Activated T-helper 1 cell treated with anti-CD3 and anti-CD28 coated beads, Interleukin-12 subunit alpha, Interleukin-12 subunit beta, Interleukin-2, Interleukin-4 antibody, amounts not matched to agents 30 ng/mL and 10 ng/mL and 1 ng/mL, durations not matched to agents 14 hours and 24 hours and 36 hours (primary cell): ENCODE data around the gene C16orf74. TPM values are rescaled to one million over a fixed set of nuclear protein-coding genes. Genes with fewer than 3 reads are reported as not detected.
A peak's percentile ranks its signal among the peaks of the same experiment; 100 is the strongest.

ENCODE experiments used
- DNase-seq: peaks from one replicate; pipeline ENCODE4 v3.0.0; 2021; ENCODE audit warnings: low spot score
- H3K27ac Mint-ChIP-seq: one replicate; pipeline ENCODE4 v1.8.0; 2021; ENCODE audit warnings: mild to moderate bottlenecking, mixed read lengths
- H3K27me3 Mint-ChIP-seq: one replicate; pipeline ENCODE4 v1.8.0; 2022; ENCODE audit warnings: mild to moderate bottlenecking, moderate library complexity, mixed read lengths; ENCODE audit not compliant: insufficient read depth
- H3K36me3 Mint-ChIP-seq: one replicate; pipeline ENCODE4 v1.8.0; 2021; ENCODE audit warnings: low read depth, mixed read lengths
- H3K4me1 Mint-ChIP-seq: one replicate; pipeline ENCODE4 v1.8.0; 2021; ENCODE audit warnings: low read depth, mixed read lengths
- H3K4me3 Mint-ChIP-seq: one replicate; pipeline ENCODE4 v1.8.0; 2021; ENCODE audit warnings: mild to moderate bottlenecking, moderate library complexity, mixed read lengths
- H3K9me3 Mint-ChIP-seq: one replicate; pipeline ENCODE4 v1.8.0; 2021; ENCODE audit warnings: mixed read lengths
- intact Hi-C: fragments of 100-400 bp; cut with micrococcal nuclease; formaldehyde crosslinking; loops from one replicate; pipeline ENCODE4 v1.15.1; 2024
- total RNA-seq: library from RNA; stranded (reverse); gene quantifications from 2 replicates; pipeline ENCODE4 v1.2.3, GENCODE V29; 2022

The C16orf74 gene
- total RNA-seq, 1 donor from 2014 or later: not detected

DNA sequence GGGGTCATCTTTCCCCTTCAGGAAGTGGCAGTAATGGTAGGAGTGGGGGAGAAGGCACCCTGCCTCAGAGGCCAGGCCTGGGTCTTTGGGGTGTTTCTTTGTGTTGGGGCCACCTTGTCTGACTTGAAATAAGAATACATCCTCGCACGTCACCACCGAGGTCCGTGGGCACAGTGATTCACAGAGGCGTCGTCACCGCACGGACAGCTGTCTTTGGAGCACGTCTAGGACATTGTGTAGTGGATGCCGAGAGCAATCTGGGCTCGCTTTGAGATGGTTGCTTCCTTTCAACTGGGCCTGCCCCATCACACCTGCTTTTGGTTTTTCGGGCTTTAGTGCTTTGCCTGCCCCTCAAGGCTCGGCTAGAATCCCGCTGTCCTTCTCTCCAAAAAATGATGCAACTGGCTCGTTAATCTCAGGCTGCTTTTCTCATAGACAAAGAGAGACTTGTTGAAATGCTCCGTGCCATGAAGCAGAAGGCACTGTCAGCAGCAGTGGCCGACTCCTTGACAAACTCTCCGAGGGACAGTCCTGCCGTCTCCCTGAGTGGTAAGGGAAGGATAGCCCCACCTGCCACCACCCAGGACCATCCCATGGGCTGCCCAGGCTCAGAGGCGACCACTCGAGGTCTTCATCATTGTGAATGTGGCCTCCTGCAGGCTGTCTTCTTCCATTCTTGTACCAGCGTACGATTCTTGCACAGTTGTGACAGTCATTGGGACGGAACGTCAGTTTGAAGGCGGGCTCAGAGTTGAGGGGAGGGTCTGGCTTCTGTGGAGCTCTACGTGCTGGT, 86.1 kb downstream of the C16orf74 start:
- H3K4me3 Mint-ChIP-seq: no peak overlapping the region
- H3K9me3 Mint-ChIP-seq: no peaks in the 10 kb centered on the region
- intact Hi-C loops: no loop called here
- DNase-seq: no peak
- no peak overlapping the region for H3K27ac Mint-ChIP-seq
- H3K36me3 Mint-ChIP-seq: peaks cover 8% of the 10 kb centered on the region
- H3K27me3 Mint-ChIP-seq: no peaks in the 10 kb centered on the region
- H3K4me1 Mint-ChIP-seq: no peaks in the 10 kb centered on the region

DNA sequence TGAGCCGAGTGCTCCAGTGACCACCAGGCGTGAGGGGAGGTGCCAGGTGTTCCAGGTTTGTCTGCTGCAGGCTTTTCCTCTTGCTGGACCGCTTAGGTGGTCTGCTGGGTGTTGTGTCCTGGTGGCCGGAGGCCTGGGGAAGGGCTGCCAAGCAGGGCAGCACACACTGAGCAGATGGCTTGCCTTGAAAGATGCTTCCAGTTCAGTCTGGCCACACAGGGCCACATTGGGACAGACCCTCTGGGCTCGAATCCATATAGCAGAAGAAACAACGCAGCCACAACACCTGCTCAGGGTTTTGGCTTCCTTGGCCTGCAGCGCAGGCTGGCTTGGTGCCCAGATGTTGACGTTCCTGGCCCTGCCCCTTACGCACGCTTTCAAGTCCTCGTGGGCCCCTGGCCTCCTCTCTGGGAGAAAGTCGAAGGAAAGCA, 87.0 kb downstream of the C16orf74 start:
- DNase-seq: no peak
- Mint-ChIP-seq H3K4me3 (no peak overlapping the region), H3K36me3 (peaks cover 10% of the 10 kb centered on the region), H3K27me3 (no peaks in the 10 kb centered on the region), H3K4me1 (no peaks in the 10 kb centered on the region), H3K9me3 (no peaks in the 10 kb centered on the region), H3K27ac (no peak overlapping the region)
- intact Hi-C loops: no loop called here

DNA sequence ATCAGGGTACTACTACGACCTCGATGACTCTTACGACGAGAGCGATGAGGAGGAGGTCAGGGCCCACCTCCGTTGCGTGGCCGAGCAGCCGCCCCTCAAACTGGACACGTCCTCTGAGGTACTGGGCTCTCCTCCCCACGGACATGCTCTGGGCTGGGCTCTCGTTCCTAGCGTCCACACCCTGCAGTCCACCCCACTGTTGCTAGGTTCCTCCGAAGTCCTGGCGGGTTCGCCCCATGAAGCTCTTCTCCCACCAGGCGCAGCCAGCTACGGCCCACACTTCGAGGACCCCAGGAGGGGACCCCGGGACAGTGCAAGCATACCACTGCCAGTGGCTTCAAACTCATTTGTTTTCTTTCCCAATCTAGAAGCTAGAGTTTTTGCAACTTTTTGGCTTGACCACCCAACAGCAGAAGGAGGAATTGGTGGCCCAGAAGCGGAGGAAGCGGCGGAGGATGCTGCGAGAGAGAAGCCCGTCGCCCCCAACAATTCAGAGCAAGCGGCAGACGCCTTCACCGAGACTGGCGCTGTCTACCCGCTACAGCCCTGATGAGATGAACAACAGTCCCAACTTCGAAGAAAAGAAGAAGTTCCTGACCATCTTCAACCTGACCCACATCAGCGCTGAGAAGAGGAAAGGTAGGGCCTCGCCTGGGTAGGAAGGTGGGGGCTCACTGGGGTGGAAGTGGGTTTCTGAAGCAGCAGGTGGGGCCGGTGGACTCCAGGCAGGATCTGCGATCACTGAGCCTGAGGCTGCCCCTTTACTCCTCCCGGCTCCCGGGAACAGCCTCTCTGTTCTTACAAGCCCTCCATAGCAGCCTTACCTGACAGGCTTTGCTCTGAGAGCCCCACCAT, 87.7 kb downstream of the C16orf74 start:
- no peaks in the 10 kb centered on the region for H3K27me3 Mint-ChIP-seq
- no peak for DNase-seq
- H3K4me3 Mint-ChIP-seq: no peak overlapping the region
- H3K4me1 Mint-ChIP-seq: no peaks in the 10 kb centered on the region
- no peaks in the 10 kb centered on the region for H3K9me3 Mint-ChIP-seq
- no peak overlapping the region for H3K27ac Mint-ChIP-seq
- peaks cover 10% of the 10 kb centered on the region for H3K36me3 Mint-ChIP-seq
- intact Hi-C loops: no loop called here

DNA sequence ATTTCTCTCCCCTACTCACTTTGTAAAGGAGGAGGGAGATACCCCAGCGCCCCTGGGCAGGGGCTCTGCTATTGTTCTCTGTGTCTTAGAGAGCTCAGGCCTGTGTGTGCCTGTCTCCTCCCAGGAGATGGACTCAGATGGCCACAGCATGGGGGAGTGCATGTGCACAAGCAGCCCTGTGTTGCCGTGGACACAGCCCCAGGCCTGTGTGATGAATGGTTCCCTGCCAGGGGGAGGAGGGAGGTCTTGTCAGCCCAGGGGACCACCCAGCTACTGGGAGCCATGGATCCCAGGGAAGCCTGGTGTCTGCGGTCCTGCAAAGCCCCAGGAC, 88.4 kb downstream of the C16orf74 start:
- peaks cover 10% of the 10 kb centered on the region for H3K36me3 Mint-ChIP-seq
- no peaks in the 10 kb centered on the region for H3K4me1 Mint-ChIP-seq
- H3K27me3 Mint-ChIP-seq: no peaks in the 10 kb centered on the region
- no peak for DNase-seq
- intact Hi-C loops: no loop called here
- no peaks in the 10 kb centered on the region for H3K9me3 Mint-ChIP-seq
- H3K27ac Mint-ChIP-seq: peak overlapping the region; percentile 48
- no peak overlapping the region for H3K4me3 Mint-ChIP-seq

DNA sequence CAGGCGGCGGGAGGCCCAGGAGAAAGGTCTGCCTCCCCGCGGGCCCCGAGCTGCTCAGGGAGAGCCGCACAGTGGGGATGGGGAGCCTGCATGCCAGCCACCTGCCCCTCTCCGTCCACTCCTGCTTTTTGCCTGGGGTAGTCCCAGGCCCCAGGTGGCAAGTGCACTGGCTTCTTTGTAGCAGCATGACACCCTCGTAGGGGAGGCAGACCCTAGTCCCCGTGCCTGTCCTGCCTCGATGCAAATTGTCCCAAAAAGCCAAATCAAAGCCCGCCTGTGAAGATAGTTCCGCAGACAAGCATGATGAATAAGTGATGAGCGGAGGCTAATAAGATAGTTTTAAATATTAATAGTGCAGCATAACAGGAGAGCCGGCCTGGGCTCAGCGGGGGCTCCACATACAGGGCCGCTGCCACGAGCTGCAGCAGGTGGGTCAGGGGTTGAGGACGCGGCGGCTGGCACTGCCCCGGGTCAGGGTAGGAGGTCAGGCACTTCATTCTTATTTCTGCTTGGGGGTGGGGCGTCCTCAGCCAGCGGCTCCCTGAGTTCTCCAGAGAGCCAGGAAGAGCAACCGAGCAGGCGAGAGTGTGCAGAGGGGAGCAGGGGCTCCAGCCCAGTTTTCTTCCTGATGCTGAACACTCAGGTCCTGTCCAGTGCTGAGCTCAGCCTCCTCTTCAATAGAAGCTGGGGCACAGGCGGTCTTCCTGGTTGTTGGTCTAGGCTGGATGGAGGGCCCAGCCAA, 89.0 kb downstream of the C16orf74 start:
- DNase-seq: no peak
- Mint-ChIP-seq H3K4me1 (no peaks in the 10 kb centered on the region), H3K9me3 (no peaks in the 10 kb centered on the region), H3K27me3 (no peaks in the 10 kb centered on the region), H3K36me3 (peaks cover 10% of the 10 kb centered on the region), H3K27ac (no peak overlapping the region), H3K4me3 (no peak overlapping the region)
- intact Hi-C loops: no loop called here

DNA sequence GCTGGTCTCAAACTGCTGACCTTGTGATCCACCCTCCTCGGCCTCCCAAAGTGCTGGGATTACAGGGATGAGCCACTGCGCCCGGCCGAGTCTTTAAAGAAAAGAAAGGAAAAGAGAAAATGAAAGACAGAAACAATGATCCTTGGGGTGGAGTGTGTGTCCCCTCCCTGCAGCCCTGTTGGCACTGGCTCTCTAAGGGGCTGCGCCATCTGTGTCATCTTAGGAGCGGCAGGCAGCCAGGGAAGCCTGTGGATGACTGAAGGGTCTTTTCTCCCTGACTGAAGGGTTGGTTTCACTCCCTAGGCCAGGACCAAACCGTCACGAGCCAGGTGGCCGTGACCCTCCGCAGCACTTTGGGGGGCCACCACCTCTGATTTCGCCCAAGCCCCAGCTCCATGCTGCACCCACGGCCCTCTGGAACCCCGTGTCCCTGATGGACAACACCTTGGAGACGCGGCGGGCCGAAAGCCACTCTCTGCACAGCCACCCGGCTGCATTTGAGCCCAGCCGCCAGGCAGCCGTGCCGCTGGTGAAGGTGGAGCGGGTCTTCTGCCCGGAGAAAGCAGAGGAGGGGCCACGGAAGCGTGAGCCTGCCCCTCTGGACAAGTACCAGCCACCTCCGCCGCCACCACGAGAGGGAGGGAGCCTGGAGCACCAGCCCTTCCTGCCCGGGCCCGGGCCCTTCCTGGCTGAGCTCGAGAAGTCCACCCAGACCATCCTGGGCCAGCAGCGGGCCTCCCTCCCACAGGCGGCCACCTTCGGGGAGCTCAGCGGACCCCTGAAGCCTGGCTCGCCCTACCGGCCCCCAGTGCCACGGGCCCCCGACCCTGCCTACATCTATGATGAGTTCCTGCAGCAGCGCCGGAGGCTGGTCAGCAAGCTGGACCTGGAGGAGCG, 89.8 kb downstream of the C16orf74 start:
- Mint-ChIP-seq H3K9me3 (no peaks in the 10 kb centered on the region), H3K4me1 (no peaks in the 10 kb centered on the region), H3K4me3 (no peak overlapping the region), H3K27ac (no peak overlapping the region), H3K36me3 (peaks cover 6% of the 10 kb centered on the region), H3K27me3 (no peaks in the 10 kb centered on the region)
- no peak for DNase-seq
- intact Hi-C loops: no loop called here

DNA sequence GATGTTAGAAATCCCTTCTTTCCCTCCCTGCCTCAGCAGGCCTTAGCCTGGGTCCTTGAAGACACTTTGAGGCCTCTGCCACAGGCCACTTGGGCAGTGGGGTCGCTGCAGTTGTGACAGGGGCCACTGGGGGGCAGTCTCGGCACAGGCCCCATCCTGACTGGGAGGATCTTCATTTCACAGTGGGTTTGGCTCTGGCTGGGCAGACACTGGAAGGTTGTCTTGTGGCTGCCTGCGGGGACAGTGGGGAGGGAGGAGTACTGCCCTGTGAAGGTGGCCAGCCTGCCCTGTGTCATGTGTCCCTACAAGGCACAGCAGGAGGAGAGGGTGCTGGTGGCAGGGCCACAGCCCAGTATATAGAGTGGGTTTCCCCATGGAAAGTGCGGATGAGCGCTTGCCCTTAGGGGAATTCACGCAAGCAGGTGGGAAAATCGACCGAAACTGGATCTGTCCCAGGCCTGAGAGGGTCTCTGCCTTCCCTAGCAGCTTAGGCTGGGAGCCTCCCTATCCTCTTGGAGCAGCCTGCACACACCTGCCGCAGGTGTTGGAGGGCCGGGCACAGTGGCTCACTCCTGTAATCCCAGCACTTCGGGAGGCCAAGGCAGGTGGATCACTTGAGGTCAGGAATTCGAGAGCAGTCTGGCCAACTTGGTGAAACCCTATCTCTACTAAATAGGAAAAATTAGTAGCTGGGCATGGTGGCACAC, 90.9 kb downstream of the C16orf74 start:
- peak; percentile 37 for DNase-seq
- Mint-ChIP-seq H3K27ac (no peak overlapping the region), H3K36me3 (peaks cover 5% of the 10 kb centered on the region), H3K27me3 (no peaks in the 10 kb centered on the region), H3K4me3 (no peak overlapping the region), H3K9me3 (no peaks in the 10 kb centered on the region), H3K4me1 (no peaks in the 10 kb centered on the region)
- intact Hi-C loops: loop anchor here (1.0 kb wide), 1 partner anchor 58 kb away; no protein-coding TSS in a partner anchor

DNA sequence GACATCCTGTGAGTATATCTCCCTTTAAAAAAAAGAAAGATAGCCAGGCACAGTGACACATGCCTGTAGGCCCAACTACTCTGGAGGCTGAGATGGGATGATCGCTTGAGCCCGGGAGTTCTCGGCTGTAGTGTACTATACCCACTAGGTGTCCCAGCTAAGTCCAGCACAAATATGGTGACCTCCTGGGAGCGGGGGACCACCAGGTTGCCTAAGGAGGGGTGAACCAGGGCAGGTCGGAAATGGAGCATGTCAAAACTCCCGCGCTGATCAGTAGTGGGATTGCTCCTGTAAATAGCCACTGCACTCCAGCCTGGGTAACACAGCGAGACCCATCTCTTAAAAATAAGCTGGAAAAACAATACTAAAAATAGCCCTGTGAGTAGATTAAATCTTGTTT, 91.6 kb downstream of the C16orf74 start:
- Mint-ChIP-seq H3K27me3 (no peaks in the 10 kb centered on the region), H3K4me3 (no peak overlapping the region)
- intact Hi-C loops: loop anchor here (1.0 kb wide), 1 partner anchor 59 kb away; no protein-coding TSS in a partner anchor

DNA sequence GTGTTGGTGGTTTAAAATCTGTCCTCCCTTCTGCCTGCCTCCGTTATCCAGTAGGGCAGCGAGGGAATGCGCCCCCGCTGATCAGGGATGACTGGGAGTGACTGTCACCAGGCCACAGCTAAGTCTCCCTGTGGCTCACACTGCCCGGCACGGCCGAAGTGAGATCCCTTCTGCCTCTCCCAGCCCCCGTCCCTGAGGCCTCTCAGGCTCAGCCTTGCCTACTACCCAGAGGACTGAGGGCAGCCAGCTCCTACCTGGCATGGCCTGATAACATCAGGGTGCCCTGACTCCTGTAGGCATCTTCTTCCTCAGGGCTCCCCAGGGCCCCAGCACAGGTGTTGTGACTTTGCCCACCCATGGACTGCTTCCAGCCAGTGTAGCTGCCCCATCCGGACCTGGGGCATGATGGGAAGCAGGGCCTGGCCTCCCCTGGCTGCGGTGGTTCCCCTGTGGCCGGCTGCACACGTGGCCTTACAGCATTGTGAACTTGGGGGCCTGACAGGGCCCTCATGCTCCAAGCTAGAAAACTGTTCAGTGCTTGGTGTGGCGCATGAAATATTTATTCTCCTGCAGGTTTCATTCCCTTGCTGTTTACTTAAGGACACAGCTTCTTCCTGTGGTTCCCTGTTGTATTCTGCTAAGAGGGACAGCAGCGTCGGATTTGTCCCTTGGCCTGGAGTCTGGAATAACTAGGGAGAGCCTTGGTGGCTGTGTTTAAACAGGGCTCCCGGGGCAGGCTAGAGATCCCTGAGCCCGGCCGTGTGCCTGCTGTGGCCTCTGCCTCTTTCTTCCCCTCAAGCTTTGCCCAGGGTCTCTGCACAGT, 92.2 kb downstream of the C16orf74 start:
- H3K27me3 Mint-ChIP-seq: no peaks in the 10 kb centered on the region
- H3K27ac Mint-ChIP-seq: no peak overlapping the region
- no peak overlapping the region for H3K4me3 Mint-ChIP-seq
- intact Hi-C loops: loop anchor here (1.0 kb wide), 1 partner anchor 60 kb away; no protein-coding TSS in a partner anchor
- H3K36me3 Mint-ChIP-seq: peaks cover 5% of the 10 kb centered on the region
- DNase-seq: no peak
- no peaks in the 10 kb centered on the region for H3K9me3 Mint-ChIP-seq
- no peaks in the 10 kb centered on the region for H3K4me1 Mint-ChIP-seq

More for the DNA sequence above, 91.6 kb downstream of the C16orf74 start:
- H3K4me1 Mint-ChIP-seq: no peaks in the 10 kb centered on the region
- no peak overlapping the region for H3K27ac Mint-ChIP-seq
- H3K36me3 Mint-ChIP-seq: peaks cover 5% of the 10 kb centered on the region
- DNase-seq: no peak
- no peaks in the 10 kb centered on the region for H3K9me3 Mint-ChIP-seq

DNA sequence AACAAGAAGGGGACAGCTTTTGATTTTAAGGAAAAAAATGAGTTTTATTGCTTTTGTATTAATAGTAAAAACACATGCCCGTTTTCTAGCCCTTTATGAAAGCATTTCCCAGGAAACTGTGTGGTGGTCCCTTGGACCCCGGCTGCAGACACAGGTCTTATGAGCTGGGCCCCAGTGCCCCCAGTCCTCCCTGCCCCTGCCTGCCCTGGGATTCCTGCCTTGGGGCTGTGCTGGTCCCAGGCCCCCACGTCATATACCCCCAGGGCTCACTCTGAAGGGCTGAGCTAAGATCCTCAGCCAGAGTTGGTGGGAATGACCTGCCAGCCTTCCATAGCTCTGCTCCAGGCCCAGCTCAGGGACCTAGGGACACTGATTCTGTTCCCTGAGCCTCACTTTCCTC, 92.9 kb downstream of the C16orf74 start:
- H3K27me3 Mint-ChIP-seq: no peaks in the 10 kb centered on the region
- H3K4me1 Mint-ChIP-seq: no peaks in the 10 kb centered on the region
- no peak for DNase-seq

More for the DNA sequence above, 92.9 kb downstream of the C16orf74 start:
- no peak overlapping the region for H3K4me3 Mint-ChIP-seq
- no peaks in the 10 kb centered on the region for H3K9me3 Mint-ChIP-seq
- H3K36me3 Mint-ChIP-seq: peaks cover 5% of the 10 kb centered on the region
- intact Hi-C loops: no loop called here
- no peak overlapping the region for H3K27ac Mint-ChIP-seq
